ENCODE data around the gene RPH3AL. TPM values are rescaled to one million over a fixed set of nuclear protein-coding genes. Genes with fewer than 3 reads are reported as not detected.
A peak's percentile ranks its signal among the peaks of the same experiment; 100 is the strongest.

RPH3AL gene
- polyA plus RNA-seq, 1 donor from 2014 or later: 0.87 TPM

- TF ChIP-seq CTCF (IDR thresholded peaks at IDR 0.05; ENCODE audit: poor library complexity, severe bottlenecking): no peak
- TF ChIP-seq EP300 (conservative IDR thresholded peaks at IDR 0.05; ENCODE audit: poor library complexity, severe bottlenecking): no peak
- TF ChIP-seq EZH2 (IDR thresholded peaks at IDR 0.05; ENCODE audit: borderline replicate concordance, insufficient read depth, low read length, poor library complexity, severe bottlenecking): no peak
- no peak for TF ChIP-seq POLR2AphosphoS5 (IDR thresholded peaks at IDR 0.05)
- no peak for TF ChIP-seq REST (IDR thresholded peaks at IDR 0.05; ENCODE audit: borderline replicate concordance)
- TF ChIP-seq SMC3 (conservative IDR thresholded peaks at IDR 0.05; ENCODE audit: poor library complexity): no peak
- no peak for TF ChIP-seq TAF1 (IDR thresholded peaks at IDR 0.05; ENCODE audit: low read depth)
- TF ChIP-seq RAD21 (conservative IDR thresholded peaks at IDR 0.05): no peak
- no peak for TF ChIP-seq MXI1 (conservative IDR thresholded peaks at IDR 0.05; ENCODE audit: poor library complexity, severe bottlenecking)
Observed at GRCh38 chr17:353838-354234, 1.2 kb upstream of the RPH3AL start.

GRCh38 chr17:353213-353837 is 718 bp upstream of the RPH3AL start:
- H3K27ac ChIP-seq (ENCODE audit: low read length): no peak overlapping the region
- no peak overlapping the region for H3K9ac ChIP-seq (ENCODE audit: low read length)

More at GRCh38 chr17:353838-354234, 1.2 kb upstream of the RPH3AL start:
- H3K9me3 ChIP-seq (ENCODE audit: low read length): no peaks in the 10 kb centered on the region
- H3K9ac ChIP-seq (ENCODE audit: low read length): no peak overlapping the region
- H3K27ac ChIP-seq (ENCODE audit: low read length): no peak overlapping the region
- no peaks in the 10 kb centered on the region for H3K9me2 ChIP-seq (ENCODE audit: insufficient read depth, low read length)
- no peaks in the 10 kb centered on the region for H3F3A ChIP-seq (ENCODE audit: insufficient read depth, low read length, poor library complexity, severe bottlenecking)
- H3K4me3 ChIP-seq (ENCODE audit: low read length): no peak overlapping the region
- H3K4me2 ChIP-seq (ENCODE audit: low read length): no peak overlapping the region
- no peaks in the 10 kb centered on the region for H4K20me1 ChIP-seq (ENCODE audit: insufficient read depth)
- no peaks in the 10 kb centered on the region for H3K36me3 ChIP-seq (ENCODE audit: insufficient read depth, low read length)
- H2AFZ ChIP-seq (ENCODE audit: low read depth, low read length): no peak overlapping the region
- no peaks in the 10 kb centered on the region for H3K79me2 ChIP-seq (replicated peaks; ENCODE audit: insufficient read depth, low read length)
- H3K27me3 ChIP-seq (ENCODE audit: insufficient read depth, low read depth, low read length): no peaks in the 10 kb centered on the region

More at GRCh38 chr17:353213-353837, 718 bp upstream of the RPH3AL start:
- no peaks in the 10 kb centered on the region for H3K9me2 ChIP-seq (ENCODE audit: insufficient read depth, low read length)
- H3K4me3 ChIP-seq (ENCODE audit: low read length): peak overlapping the region; percentile 21
- no peaks in the 10 kb centered on the region for H4K20me1 ChIP-seq (ENCODE audit: insufficient read depth)
- H3K36me3 ChIP-seq (ENCODE audit: insufficient read depth, low read length): no peaks in the 10 kb centered on the region
- H3K4me2 ChIP-seq (ENCODE audit: low read length): no peak overlapping the region
- no peaks in the 10 kb centered on the region for H3K79me2 ChIP-seq (replicated peaks; ENCODE audit: insufficient read depth, low read length)
- H2AFZ ChIP-seq (ENCODE audit: low read depth, low read length): no peak overlapping the region
- H3F3A ChIP-seq (ENCODE audit: insufficient read depth, low read length, poor library complexity, severe bottlenecking): no peaks in the 10 kb centered on the region
- no peak for TF ChIP-seq RAD21 (conservative IDR thresholded peaks at IDR 0.05)
- TF ChIP-seq POLR2AphosphoS5 (IDR thresholded peaks at IDR 0.05): peak; percentile 35
- TF ChIP-seq EZH2 (IDR thresholded peaks at IDR 0.05; ENCODE audit: borderline replicate concordance, insufficient read depth, low read length, poor library complexity, severe bottlenecking): no peak
- TF ChIP-seq CTCF (IDR thresholded peaks at IDR 0.05; ENCODE audit: poor library complexity, severe bottlenecking): no peak
- TF ChIP-seq EP300 (conservative IDR thresholded peaks at IDR 0.05; ENCODE audit: poor library complexity, severe bottlenecking): peak; percentile 8
- TF ChIP-seq REST (IDR thresholded peaks at IDR 0.05; ENCODE audit: borderline replicate concordance): no peak
- TF ChIP-seq SMC3 (conservative IDR thresholded peaks at IDR 0.05; ENCODE audit: poor library complexity): no peak
- no peak for TF ChIP-seq MXI1 (conservative IDR thresholded peaks at IDR 0.05; ENCODE audit: poor library complexity, severe bottlenecking)
- no peaks in the 10 kb centered on the region for H3K27me3 ChIP-seq (ENCODE audit: insufficient read depth, low read depth, low read length)
- no peaks in the 10 kb centered on the region for H3K9me3 ChIP-seq (ENCODE audit: low read length)

Measured in neural cell (in vitro differentiated cells).